Activated T-cell treated with anti-CD3 and anti-CD28 coated beads, Interleukin-2, amount 50 U/mL, for 1 hour (primary cell): ENCODE measurements around the gene KCNG4.
"Not testable (repeated sequence)": the region's sequence is repeated elsewhere in the genome, so short reads cannot be mapped to it uniquely, and the experiment has no call there.

Source experiments
- DNase-seq: peaks from one replicate; pipeline ENCODE4 v3.0.0-alpha.2; 2020

Gene KCNG4

GRCh38 chr16:84204551-84204950, 35.3 kb downstream of the KCNG4 start:
- not testable (repeated sequence) for DNase-seq

GRCh38 chr16:84199861-84200260, 40.0 kb downstream of the KCNG4 start:
- DNase-seq = no peak

GRCh38 chr16:84199097-84199496, 40.7 kb downstream of the KCNG4 start:
- DNase-seq = no peak

DNA sequence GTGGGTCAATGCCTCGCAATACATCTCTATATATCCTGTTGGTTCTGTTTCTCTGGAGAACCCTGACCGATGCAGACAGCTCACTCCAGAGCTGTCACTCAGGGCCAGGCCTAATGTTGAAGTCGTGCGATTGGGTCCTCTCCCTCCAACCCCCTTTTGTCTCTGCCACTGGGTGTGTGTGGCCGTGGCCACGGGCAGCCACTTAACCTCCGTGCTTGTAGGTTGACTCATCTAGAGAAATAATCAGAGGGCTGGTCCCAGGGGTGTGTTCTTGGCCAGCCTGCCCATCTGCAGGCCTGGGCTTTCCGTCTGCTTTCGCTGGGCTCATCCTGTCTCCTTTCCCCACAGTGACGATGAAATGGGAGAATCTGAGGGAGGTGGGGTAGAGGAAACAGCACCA, 41.4 kb downstream of the KCNG4 start:
- no peak for DNase-seq

DNA sequence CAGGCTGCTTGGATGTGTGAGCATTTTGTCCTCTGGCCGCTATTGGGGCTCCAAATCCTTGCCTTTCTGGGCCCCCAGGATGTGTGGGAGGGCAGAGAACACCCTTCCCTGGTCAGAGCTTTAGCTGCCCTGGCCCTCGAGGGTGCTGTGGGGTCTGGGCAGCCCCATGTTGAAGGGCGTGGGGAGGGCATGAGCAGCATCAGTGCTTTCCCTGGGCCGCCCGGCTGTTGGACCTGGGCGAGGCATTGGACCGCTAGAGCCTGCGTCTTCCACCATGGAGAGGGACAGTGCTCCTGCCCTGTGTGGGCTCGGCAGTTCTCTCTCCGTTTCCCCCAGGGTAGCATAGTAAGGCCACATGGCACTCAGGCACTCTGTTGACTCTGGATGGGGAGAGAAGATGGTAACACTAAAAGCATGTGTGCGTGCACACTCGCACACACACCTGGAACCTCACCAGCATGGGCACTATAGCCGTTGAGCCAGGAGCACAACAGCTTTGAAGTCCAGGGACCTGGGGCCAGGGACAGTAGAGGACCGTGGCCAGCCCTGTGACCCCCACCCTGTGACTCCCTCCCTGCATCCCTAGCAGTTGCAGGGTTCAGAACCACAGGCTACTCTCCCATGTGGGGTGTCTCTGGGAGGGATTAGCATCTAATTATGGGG, 42.2 kb downstream of the KCNG4 start:
- DNase-seq = no peak

DNA sequence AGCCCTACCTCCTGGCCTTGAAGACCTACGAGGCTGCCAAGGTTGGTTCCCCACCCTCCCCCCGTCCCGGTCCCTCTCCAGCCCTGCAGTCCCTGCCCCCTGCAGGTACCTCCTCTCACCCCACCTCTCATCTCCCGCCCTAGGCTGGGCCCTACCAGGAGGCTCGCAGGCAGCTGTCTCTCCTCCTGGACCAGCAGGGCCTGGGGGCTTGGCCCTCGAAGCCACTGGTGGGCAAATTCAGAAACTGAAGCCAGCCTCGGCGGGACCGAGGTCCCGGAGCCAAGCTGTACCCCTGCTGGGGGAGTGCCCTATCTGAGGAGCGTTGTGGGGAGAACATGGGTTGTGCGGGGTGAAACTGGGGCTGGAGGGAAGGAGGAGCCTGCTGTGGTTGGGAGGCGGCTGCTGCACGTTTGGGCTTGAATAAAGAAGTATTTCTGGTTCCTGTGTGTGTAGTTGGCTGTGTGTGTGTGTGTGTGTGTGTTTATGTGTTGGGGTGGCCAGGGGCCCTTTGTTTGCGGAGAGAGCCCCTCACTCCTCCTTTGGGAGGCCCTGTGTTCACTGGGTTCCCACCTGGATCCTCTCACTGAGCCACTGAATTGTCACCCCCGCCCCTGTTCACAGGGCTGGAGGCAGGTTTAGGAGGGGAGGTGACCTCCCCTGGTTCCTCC, 43.0 kb downstream of the KCNG4 start:
- no peak for DNase-seq

DNA sequence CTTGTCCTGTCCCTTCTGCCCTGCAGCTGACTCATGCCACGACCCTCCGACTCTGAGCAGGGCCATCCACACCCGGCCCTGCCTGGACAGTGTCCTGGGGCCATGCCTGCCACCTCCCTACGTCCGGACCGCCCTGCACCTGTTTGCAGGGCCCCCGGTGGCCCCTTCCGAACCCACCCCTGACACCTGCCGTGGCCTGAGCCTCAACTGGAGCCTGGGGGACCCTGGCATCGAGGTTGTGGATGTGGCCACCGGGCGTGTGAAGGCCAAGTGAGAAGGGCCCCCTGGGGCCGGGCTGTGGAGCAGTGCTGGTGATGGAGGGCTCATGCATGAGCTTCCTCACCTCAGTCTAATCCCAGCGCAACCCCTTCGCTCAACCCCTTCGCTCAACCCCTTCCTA, 43.7 kb downstream of the KCNG4 start:
- no peak for DNase-seq

GRCh38 chr16:84195201-84196093, 44.4 kb downstream of the KCNG4 start:
- DNase-seq = no peak

DNA sequence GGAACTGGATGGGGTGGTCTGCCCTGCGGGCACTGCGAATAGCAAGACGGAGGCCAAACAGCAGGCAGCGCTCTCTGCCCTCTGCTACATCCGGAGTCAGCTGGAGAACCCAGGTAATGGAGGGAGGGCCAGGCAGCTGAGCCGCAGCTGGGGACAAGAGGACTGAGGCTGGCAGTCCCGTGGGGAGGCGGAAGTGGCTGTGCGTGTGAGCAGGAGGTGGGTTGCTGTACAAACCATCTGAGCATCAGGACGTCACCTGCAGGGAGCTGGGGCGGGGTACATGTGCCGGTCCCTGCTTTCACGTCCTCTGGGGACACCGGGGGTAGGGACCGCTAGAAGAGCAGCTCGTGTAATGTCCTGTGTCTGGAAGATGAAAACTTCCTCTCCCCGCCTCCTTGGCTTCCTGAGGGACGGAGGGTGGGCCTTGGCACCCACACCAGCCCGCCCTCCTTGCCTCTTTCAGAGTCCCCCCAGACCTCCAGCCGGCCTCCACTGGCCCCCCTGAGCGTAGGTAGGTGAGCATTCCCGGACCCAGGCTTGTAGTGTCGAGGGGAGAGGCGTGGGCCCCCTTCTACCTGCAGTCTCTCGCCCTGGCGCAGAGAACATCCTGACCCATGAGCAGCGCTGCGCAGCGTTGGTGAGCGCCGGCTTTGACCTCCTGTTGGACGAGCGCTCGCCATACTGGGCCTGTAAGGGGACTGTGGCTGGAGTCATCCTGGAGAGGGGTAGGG, 45.2 kb downstream of the KCNG4 start:
- DNase-seq = no peak

DNA sequence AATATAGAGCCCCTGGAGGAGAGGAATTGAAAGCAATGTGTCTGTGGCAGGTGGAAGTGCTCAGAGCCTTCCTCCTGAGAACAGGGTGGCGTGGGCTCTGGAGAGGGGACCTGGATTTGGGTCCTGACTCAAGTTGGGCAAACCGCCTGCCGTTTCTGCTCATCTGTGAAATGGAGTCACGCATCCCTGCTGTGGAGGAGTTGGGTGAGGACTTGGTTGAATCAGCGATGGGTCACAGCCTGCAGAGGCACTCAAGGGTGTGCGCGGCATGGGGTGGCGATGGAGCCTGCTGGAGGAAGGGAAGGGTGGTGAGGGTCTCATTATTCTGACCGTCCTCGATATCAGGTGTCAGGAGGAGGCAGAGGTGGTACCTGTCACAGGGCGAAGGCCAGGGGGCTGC, 45.8 kb downstream of the KCNG4 start:
- DNase-seq = no peak

DNA sequence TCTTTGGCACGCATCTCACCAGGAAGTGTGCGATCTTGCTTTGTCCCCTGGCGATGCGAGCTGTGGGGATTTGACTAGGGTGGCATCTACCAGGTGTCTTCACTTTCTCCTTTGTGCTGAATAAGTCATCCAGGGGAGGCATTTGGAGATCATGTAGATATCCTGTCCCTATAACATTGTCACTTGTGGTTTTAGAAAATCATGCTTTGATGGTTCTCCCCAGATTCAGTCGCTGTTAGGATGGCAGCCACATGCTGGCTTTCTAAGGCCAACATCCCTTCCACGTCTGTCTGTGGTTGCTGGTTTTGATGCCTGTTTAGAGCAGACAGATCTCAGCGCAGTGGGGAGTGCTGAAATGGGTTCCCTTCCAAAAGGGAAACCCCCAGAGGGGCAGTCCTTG, 46.3 kb downstream of the KCNG4 start:
- no peak for DNase-seq

- no peak for DNase-seq
Observed at GRCh38 chr16:84191466-84191865, 48.3 kb downstream of the KCNG4 start.

DNA sequence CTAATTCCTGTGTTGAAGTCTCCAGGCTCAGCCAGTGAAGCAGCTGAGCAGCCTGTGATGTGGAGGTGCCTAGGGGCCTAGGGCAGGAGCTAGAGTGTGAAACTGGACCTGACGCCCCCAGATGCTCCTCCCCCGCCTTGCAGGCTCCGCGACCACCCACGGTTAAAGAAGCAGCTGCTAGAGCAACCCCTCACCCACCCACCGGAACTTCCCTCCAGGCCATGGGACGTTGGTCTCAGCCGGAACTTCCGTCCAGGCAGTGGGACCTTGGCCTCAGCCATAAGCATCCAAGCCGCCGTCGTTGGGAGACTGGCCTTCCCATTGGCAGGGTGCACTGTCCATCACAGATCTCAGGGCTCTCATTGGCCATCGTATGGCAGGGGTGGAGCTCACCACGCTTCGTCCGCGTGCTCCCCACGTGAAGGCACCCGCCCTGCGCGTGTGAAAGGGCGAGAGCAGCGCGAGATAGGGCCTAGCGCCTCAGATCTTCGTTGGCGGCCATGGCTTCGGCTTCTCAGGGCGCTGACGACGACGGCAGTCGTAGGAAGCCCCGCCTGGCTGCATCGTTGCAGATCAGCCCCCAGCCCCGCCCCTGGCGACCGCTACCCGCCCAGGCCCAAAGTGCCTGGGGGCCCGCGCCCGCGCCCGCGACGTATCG, 49.0 kb downstream of the KCNG4 start, which contains the start of gene ADAD2:
TSS of gene ADAD2 (plus strand) at position 427 of the 658 bp plus-strand sequence. CDS start at position 501, 74 bp downstream.
- DNase-seq = no peak

DNA sequence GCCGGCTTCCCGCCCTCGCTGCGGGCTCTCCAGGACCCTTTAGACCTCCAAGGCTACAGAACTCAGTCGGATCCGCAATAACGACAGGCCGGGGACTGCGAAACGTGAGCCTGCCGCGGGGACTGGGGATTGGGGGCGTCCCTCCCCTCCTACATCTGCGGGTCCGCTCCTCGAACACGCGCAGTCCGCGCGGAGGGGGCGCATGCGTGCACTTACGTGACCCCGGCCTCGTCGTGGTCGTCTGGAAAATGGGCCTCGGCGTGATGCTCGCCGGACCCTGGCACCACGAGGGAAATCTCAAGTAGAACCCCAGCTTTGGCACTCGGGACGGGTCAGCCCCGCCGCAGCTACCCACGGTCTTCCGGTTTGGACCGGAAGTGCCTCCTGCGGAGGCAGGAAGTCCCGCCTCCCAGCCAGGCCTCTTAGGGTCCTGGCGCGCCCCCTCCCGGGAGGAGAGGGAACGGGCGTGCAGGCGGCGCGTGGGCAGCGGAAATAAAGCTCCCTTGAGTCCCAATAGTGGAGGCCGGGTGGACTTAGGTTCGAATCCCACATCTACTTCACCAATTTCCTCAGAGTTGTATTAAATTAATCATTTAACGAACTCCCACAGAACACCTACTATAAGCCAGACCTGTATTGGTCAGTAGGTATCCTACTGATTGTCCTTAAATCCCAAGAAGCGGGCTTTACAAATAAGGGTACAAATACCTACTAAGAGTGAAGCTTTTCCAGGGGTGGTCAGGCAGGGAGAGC, 53.0 kb downstream of the KCNG4 start, which contains the start of gene TAF1C:
TSS of gene TAF1C (minus strand) at position 373 of the 753 bp plus-strand sequence. CDS start 2,069 bp downstream, outside the sequence.
- DNase-seq = peak; percentile 93

GRCh38 chr16:84184775-84185174, 55.0 kb downstream of the KCNG4 start:
- no peak for DNase-seq

- DNase-seq = no peak
Observed at GRCh38 chr16:84183911-84184591, 55.8 kb downstream of the KCNG4 start.

GRCh38 chr16:84183572-84183875, 56.3 kb downstream of the KCNG4 start:
- DNase-seq = no peak

- DNase-seq = no peak
Observed at GRCh38 chr16:84182680-84183571, 56.9 kb downstream of the KCNG4 start.

DNA sequence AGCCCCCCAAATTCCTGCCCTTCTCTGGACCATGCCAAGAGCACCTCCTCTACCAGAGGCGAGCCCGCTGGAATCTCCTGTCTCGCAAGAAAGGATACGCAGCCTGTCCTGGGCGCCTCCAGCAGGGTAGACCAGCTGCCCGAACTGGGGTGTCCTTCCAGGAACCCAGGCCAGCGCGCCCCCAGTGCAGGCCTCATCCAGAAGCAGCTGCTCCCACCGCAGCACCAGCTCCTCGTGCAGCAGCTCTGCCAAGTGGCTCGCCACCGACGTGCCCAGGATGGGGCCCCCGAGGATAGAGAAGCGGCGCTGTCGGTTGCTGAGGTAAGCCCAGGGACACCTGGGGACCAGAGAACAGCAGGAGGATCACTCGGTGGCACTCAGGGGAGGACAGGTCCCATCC, 57.7 kb downstream of the KCNG4 start:
- DNase-seq = no peak
